NCI-H1092 treated with DMSO at 0.1 percent for 48 hours (cell line): ENCODE measurements around the gene CCDC88C.

Experiments
- DNase-seq: peaks from one replicate; lab custom pipeline; 2025; lab: John Stamatoyannopoulos, UW

The CCDC88C gene

GRCh38 chr14:91330096-91330696 lies 87.4 kb downstream of the CCDC88C start:
- no peak for DNase-seq

GRCh38 chr14:91329486-91330014 lies 88.1 kb downstream of the CCDC88C start:
- no peak for DNase-seq

GRCh38 chr14:91328313-91329050 lies 89.1 kb downstream of the CCDC88C start:
- no peak for DNase-seq

GRCh38 chr14:91327661-91328312 lies 89.8 kb downstream of the CCDC88C start:
- no peak for DNase-seq

- no peak for DNase-seq
Measured at GRCh38 chr14:91327250-91327595, 90.4 kb downstream of the CCDC88C start.

GRCh38 chr14:91326514-91327249 lies 90.9 kb downstream of the CCDC88C start:
- DNase-seq: no peak

- DNase-seq: no peak
Measured at GRCh38 chr14:91324606-91325575, 92.7 kb downstream of the CCDC88C start.

- peak; percentile 61 for DNase-seq
Measured at GRCh38 chr14:91323671-91324605, 93.7 kb downstream of the CCDC88C start.

- no peak for DNase-seq
Measured at GRCh38 chr14:91323031-91323430, 94.6 kb downstream of the CCDC88C start.

GRCh38 chr14:91322623-91323022 lies 95.0 kb downstream of the CCDC88C start:
- no peak for DNase-seq

GRCh38 chr14:91321131-91321530 lies 96.5 kb downstream of the CCDC88C start:
- no peak for DNase-seq

- DNase-seq: no peak
Measured at GRCh38 chr14:91320266-91320665, 97.4 kb downstream of the CCDC88C start.

GRCh38 chr14:91318911-91319310 lies 98.7 kb downstream of the CCDC88C start:
- DNase-seq: no peak

GRCh38 chr14:91317381-91318308 lies 100.0 kb downstream of the CCDC88C start:
- DNase-seq: no peak

- no peak for DNase-seq
Measured at GRCh38 chr14:91316761-91317160, 100.9 kb downstream of the CCDC88C start.

- no peak for DNase-seq
Measured at GRCh38 chr14:91315844-91316267, 101.8 kb downstream of the CCDC88C start.

- DNase-seq: no peak
Measured at GRCh38 chr14:91313852-91314251, 103.8 kb downstream of the CCDC88C start.

GRCh38 chr14:91313154-91313850 lies 104.3 kb downstream of the CCDC88C start:
- DNase-seq: no peak
